Spinal cord (tissue), 4 donors: ENCODE measurements around the gene POT1. TPM values are rescaled to one million over a fixed set of nuclear protein-coding genes. Genes with fewer than 3 reads are reported as not detected.

Experiments used
- polyA plus RNA-seq, 2 donors: library from polyadenylated mRNA; unstranded; fragments of 120-200 nt; gene quantifications; one replicate each; pipeline ENCODE4 v1.2.1, GENCODE V29; 2013; ENCODE audit not compliant: insufficient read length in 2 of 2
- total RNA-seq, 2 donors: library from RNA; depleted of rRNA in 1 of 2; stranded (reverse); fragments of 120-200 nt in 1 of 2; fragments of >200 nt in 1 of 2; gene quantifications; one replicate each; pipeline versions ENCODE4 v1.2.3 to v1.2.4, GENCODE V29; 2013 to 2014

POT1 gene
- total and polyA plus RNA-seq, 4 donors: 22.7 to 103 (median 39.5) TPM

Other genes with a start within 250 kb of the POT1 start
- 10 to 100 TPM; 14.1 to 38.8 TPM for gene GPR37, start 164.0 kb downstream of the POT1 start, total RNA-seq
- 10 to 100 TPM; 19.3 to 26.3 TPM for gene GPR37, start 164.0 kb downstream of the POT1 start, polyA plus RNA-seq